ENCODE results near the gene CHD8. TPM values are rescaled to one million over a fixed set of nuclear protein-coding genes. Genes with fewer than 3 reads are reported as not detected.

Gene CHD8
- 79.6 and 92.9 TPM in 2 replicates for total RNA-seq (2016; rRNA removed; fragmentation: Illumina TruSeq; extraction: Trizol)
- total RNA-seq (2016; cell fraction: cytosol; rRNA removed; fragmentation: Illumina TruSeq; extraction: Trizol; ENCODE audit: low read depth): 18.6 and 23.0 TPM in 2 replicates
- 76.5 and 78.0 TPM in 2 replicates for total RNA-seq (2016; cell fraction: insoluble cytoplasmic fraction; rRNA removed; fragmentation: Illumina TruSeq; extraction: Trizol)
- total RNA-seq (2016; cell fraction: membrane; rRNA removed; fragmentation: Illumina TruSeq; extraction: Trizol): 36.9 and 37.8 TPM in 2 replicates
- 104 and 115 TPM in 2 replicates for total RNA-seq (2016; cell fraction: nucleus; rRNA removed; fragmentation: Illumina TruSeq; extraction: Trizol)
- polyA plus RNA-seq (2011; rRNA removed): 35.1 and 43.9 TPM in 2 replicates
- 23.3 and 26.1 TPM in 2 replicates for polyA plus RNA-seq (2011; cell fraction: cytosol; rRNA removed)
- polyA plus RNA-seq (2011; cell fraction: nucleus; rRNA removed): 90.8 and 104 TPM in 2 replicates
- 55.5 and 57.3 TPM in 2 replicates for polyA plus RNA-seq (2012)
- polyA plus RNA-seq (2016; cell fraction: cytosol; fragmentation: Illumina TruSeq; extraction: Trizol; ENCODE audit: low read depth): 3.9 and 5.2 TPM in 2 replicates
- 51.4 and 70.8 TPM in 2 replicates for polyA plus RNA-seq (2016; cell fraction: insoluble cytoplasmic fraction; fragmentation: Illumina TruSeq; extraction: Trizol; ENCODE audit: low read depth)
- 10.4 and 13.2 TPM in 2 replicates for polyA plus RNA-seq (2016; cell fraction: membrane; fragmentation: Illumina TruSeq; extraction: Trizol; ENCODE audit: low read depth)
- 135 and 137 TPM in 2 replicates for polyA plus RNA-seq (2016; cell fraction: nucleus; fragmentation: Illumina TruSeq; extraction: Trizol; ENCODE audit: insufficient read depth, low read depth)
- polyA minus RNA-seq (2011; rRNA and poly(A)+ RNA removed; ENCODE audit: low replicate concordance): 108 and 125 TPM in 2 replicates
- polyA minus RNA-seq (2011; cell fraction: cytosol; rRNA and poly(A)+ RNA removed): 44.5 and 60.9 TPM in 2 replicates
- polyA minus RNA-seq (2011; cell fraction: nucleus; rRNA and poly(A)+ RNA removed): 110 and 124 TPM in 2 replicates
- percentile 88 among the genes with signal in this experiment for Bru-seq, nascent RNA
- percentile 92 among the genes with signal in this experiment for BruChase-seq, experiment 1, labeled RNA remaining after a 6-hour chase
- percentile 92 among the genes with signal in this experiment for BruChase-seq, experiment 2, labeled RNA remaining after a 2-hour chase
- long read RNA-seq, experiment 1, transcript CHD8-214 (1 exons, 1,146 nt): major isoform, 5 of 15 reads
- long read RNA-seq, experiment 1, partial matches to known transcripts: 9 of 15 reads
- long read RNA-seq, experiment 1, other reads (novel, unspliced or antisense): 1 of 15 reads
- long read RNA-seq, experiment 2, full-length matches to known transcripts: 20 of 94 reads
- long read RNA-seq, experiment 2, partial matches to known transcripts: 54 of 94 reads
- long read RNA-seq, experiment 2, other reads (novel, unspliced or antisense): 20 of 94 reads

GRCh38 chr14:21455912-21456667, at the start of gene CHD8:
CHD8 (minus strand) TSS chr14:21456123; CDS start chr14:21431643, 24,480 bp downstream.
- intact Hi-C loops (cut with micrococcal nuclease; ENCODE audit: unreplicated experiment): loop anchor here (1.0 to 5.0 kb wide), 5 partner anchors 19 to 101 kb away; partner anchors contain the start of genes METTL3 and RAB2B
- DNase-seq (ENCODE audit: low spot score): peak; percentile 100
- in situ Hi-C loops (cut with HindIII; ENCODE audit: extremely low pct_ligation_motif_present, low pct_unique_long_range_greater_than_20kb): no loop called here
- ChIA-PET POLR2A (interaction anchor here (0.6 to 4.7 kb wide), 27 partner anchors 9 to 1551 kb away, joined by 3 to 211 read pairs (median 4); partner anchors contain the start of genes APEX1, METTL3, RAB2B and SALL2), CTCF (ENCODE audit: low intra/inter-chr PET ratio, low total read pairs) (interaction anchor here (0.6 to 1.9 kb wide), 8 partner anchors 19 to 279 kb away, joined by 3 to 19 read pairs (median 3); partner anchors contain the start of genes RAB2B and TOX4)
- Histone ChIP-seq H3K9me3 (ENCODE audit: low read length) (no peaks in the 10 kb centered on the region), H3K36me3 (replicated peaks in 1 of 2; ENCODE audit: control insufficient read depth in 1 of 2, insufficient read depth in 2 of 2, low read length in 2 of 2) (peaks cover 6 to 8% of the 10 kb centered on the region in 2 experiments), H3K9ac (ENCODE audit: insufficient read depth, low read depth, low read length) (peak within 1 kb of the TSS; percentile 97), H2AFZ (ENCODE audit: low read length) (peak within 1 kb of the TSS; percentile 93), H4K20me1 (ENCODE audit: insufficient read depth, low read length) (peaks cover 10% of the 10 kb centered on the region), H3K4me3 (replicated peaks in 1 of 3; ENCODE audit: insufficient read depth in 1 of 3, low read depth in 2 of 3, low read length in 3 of 3) (peak within 1 kb of the TSS; percentile 90 to 95 (median 93)), H3K4me2 (ENCODE audit: low read depth, low read length) (peak within 1 kb of the TSS; percentile 93), H3K27me3 (ENCODE audit: control insufficient read depth in 1 of 2, insufficient read depth in 2 of 2, low read length in 2 of 2) (no peaks in the 10 kb centered on the region; a peak in 1 of 5 replicates), H3K79me2 (ENCODE audit: insufficient read depth, low read length) (peaks cover 43% of the 10 kb centered on the region), H3K4me1 (ENCODE audit: insufficient read depth, low read length) (peaks cover 38% of the 10 kb centered on the region), H3K27ac (ENCODE audit: extremely low read length, insufficient read depth, low read length) (peak within 1 kb of the TSS; percentile 96)
- BruUV-seq (replicated peaks): no TSS peak
- under 1% methylated on average over 29 of the region's 36 CpGs for WGBS (ENCODE audit: low lambda C conversion rate)
- FAIRE-seq: peak; percentile 99
- ATAC-seq: peak; percentile 99
- peak; percentile 87; the same call in 1 of the 2 replicates for TF ChIP-seq ZFP1 (CRISPR knock-in tag; IDR thresholded peaks at IDR 0.05)
- TF ChIP-seq KAT2B (IDR thresholded peaks at IDR 0.05; ENCODE audit: borderline replicate concordance, low read depth, low read length): no peak
- peak; percentile 89; the same call in 1 of the 2 replicates for TF ChIP-seq ZZZ3 (CRISPR knock-in tag; IDR thresholded peaks at IDR 0.05; ENCODE audit: borderline replicate concordance)
- peak; percentile 91 to 95 for TF ChIP-seq POLR2A (IDR thresholded peaks at IDR 0.05; ENCODE audit: insufficient read depth in 1 of 2, low read depth in 2 of 2, low read length in 2 of 2)
- TF ChIP-seq, protein P1, sequence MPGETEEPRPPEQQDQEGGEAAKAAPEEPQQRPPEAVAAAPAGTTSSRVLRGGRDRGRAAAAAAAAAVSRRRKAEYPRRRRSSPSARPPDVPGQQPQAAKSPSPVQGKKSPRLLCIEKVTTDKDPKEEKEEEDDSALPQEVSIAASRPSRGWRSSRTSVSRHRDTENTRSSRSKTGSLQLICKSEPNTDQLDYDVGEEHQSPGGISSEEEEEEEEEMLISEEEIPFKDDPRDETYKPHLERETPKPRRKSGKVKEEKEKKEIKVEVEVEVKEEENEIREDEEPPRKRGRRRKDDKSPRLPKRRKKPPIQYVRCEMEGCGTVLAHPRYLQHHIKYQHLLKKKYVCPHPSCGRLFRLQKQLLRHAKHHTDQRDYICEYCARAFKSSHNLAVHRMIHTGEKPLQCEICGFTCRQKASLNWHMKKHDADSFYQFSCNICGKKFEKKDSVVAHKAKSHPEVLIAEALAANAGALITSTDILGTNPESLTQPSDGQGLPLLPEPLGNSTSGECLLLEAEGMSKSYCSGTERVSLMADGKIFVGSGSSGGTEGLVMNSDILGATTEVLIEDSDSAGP (CRISPR knock-in tag; IDR thresholded peaks at IDR 0.05; ENCODE audit: borderline replicate concordance): peak; percentile 92
- TF ChIP-seq MIER3 (CRISPR knock-in tag; IDR thresholded peaks at IDR 0.05; ENCODE audit: borderline replicate concordance): peak; percentile 92
- no peak for TF ChIP-seq DNMT1 (CRISPR knock-in tag; IDR thresholded peaks at IDR 0.05)
- TF ChIP-seq ZSCAN29 (CRISPR knock-in tag; conservative IDR thresholded peaks at IDR 0.05): no peak
- no peak for TF ChIP-seq TCF12 (IDR thresholded peaks at IDR 0.05)
- peak; percentile 39; the same call in 1 of the 2 replicates for TF ChIP-seq TCF12 (CRISPR knock-in tag; IDR thresholded peaks at IDR 0.05)
- TF ChIP-seq XRCC5 (optimal IDR thresholded peaks at IDR 0.05; ENCODE audit: low read length): peak; percentile 98
- no peak for TF ChIP-seq KLF15 (CRISPR knock-in tag; IDR thresholded peaks at IDR 0.05; ENCODE audit: borderline replicate concordance)
